ENCODE measurements around the gene CREBBP. TPM values are rescaled to one million over a fixed set of nuclear protein-coding genes. Genes with fewer than 3 reads are reported as not detected.
A peak's percentile ranks its signal among the peaks of the same experiment; 100 is the strongest.

CREBBP gene
- total RNA-seq, 4 donors from 2014 or later, result 76.3 to 152 (median 105) TPM

DNA sequence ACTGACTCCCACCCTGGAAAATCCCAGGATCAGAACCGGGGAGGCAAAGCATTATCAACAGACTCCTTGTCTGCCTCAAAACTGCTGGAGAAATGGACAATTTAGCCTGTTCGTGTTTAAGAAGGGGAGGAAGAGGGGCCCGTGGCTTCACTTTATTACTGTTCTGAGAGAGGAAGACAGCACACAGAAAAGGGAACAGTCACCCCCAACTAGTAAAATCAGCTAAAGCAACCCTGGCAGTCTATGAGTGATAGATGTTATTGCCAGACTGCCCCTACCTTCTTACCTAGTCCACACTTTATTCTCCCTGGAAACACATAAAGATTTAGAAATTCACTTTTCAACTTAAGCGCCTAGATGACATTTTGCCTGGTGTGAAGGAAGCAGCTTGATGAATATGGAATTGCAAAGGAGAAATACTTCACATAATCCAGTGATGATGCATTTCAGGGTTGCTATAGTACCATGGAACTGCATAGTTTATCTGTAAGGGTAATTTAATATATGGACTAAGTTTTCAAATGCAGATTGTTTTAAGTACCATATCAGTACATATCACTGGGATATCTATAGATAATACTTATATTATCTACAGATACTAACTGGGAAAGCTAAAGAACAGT is 126.3 kb downstream of the CREBBP start:
- 90% methylated on average over 4 of the region's 4 CpGs for WGBS
- TF ChIP-seq EP300 (IDR thresholded peaks at IDR 0.05), result no peak
- no peak for TF ChIP-seq POLR2AphosphoS5 (IDR thresholded peaks at IDR 0.05)
- TF ChIP-seq, protein P1, sequence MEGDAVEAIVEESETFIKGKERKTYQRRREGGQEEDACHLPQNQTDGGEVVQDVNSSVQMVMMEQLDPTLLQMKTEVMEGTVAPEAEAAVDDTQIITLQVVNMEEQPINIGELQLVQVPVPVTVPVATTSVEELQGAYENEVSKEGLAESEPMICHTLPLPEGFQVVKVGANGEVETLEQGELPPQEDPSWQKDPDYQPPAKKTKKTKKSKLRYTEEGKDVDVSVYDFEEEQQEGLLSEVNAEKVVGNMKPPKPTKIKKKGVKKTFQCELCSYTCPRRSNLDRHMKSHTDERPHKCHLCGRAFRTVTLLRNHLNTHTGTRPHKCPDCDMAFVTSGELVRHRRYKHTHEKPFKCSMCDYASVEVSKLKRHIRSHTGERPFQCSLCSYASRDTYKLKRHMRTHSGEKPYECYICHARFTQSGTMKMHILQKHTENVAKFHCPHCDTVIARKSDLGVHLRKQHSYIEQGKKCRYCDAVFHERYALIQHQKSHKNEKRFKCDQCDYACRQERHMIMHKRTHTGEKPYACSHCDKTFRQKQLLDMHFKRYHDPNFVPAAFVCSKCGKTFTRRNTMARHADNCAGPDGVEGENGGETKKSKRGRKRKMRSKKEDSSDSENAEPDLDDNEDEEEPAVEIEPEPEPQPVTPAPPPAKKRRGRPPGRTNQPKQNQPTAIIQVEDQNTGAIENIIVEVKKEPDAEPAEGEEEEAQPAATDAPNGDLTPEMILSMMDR (IDR thresholded peaks at IDR 0.05), result no peak
- no peak for TF ChIP-seq POLR2A (IDR thresholded peaks at IDR 0.05)
- H3K36me3 ChIP-seq, result peaks cover 79% of the 10 kb centered on the region

DNA sequence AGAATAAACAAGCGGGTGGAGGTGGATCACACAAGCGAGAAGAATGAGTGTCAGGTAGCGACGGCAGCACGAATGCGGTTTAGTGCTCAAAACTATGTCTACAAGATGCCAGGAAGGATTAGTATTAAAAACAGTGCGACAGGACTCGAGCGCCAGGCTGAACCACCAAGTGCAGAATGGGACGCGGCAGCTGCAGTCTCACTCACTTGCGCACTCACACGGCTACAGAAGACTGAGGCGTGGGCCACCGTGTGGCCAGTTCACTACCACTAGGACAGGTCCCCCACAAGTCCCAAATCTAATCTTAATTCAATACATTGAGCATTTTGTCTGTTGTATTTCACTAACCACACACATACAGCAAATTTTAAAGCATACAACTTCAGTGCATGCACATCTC is 127.5 kb downstream of the CREBBP start:
- H3K27ac ChIP-seq, result no peak overlapping the region
- H3K27me3 ChIP-seq, result no peaks in the 10 kb centered on the region
- no peak overlapping the region for H3K4me3 ChIP-seq
- 87% methylated on average over 15 of the region's 15 CpGs for WGBS
- no peaks in the 10 kb centered on the region for H3K9me3 ChIP-seq
- no peaks in the 10 kb centered on the region for H3K4me1 ChIP-seq
- DNase-seq (ENCODE audit: low spot score in 2 of 2), result peak in 1 of 2 donors; percentile 26
- H3K36me3 ChIP-seq, result peaks cover 81% of the 10 kb centered on the region
- TF ChIP-seq POLR2AphosphoS5 (IDR thresholded peaks at IDR 0.05) (no peak), EP300 (IDR thresholded peaks at IDR 0.05) (no peak), POLR2A (IDR thresholded peaks at IDR 0.05) (no peak)
- TF ChIP-seq, protein P1 (IDR thresholded peaks at IDR 0.05), result no peak

More for the DNA sequence above, 126.3 kb downstream of the CREBBP start:
- Histone ChIP-seq H3K4me1 (no peaks in the 10 kb centered on the region), H3K4me3 (no peak overlapping the region), H3K27me3 (no peaks in the 10 kb centered on the region), H3K27ac (no peak overlapping the region), H3K9me3 (no peaks in the 10 kb centered on the region)
- peak in 1 of 2 donors; percentile 23 for DNase-seq (ENCODE audit: low spot score in 2 of 2)

DNA sequence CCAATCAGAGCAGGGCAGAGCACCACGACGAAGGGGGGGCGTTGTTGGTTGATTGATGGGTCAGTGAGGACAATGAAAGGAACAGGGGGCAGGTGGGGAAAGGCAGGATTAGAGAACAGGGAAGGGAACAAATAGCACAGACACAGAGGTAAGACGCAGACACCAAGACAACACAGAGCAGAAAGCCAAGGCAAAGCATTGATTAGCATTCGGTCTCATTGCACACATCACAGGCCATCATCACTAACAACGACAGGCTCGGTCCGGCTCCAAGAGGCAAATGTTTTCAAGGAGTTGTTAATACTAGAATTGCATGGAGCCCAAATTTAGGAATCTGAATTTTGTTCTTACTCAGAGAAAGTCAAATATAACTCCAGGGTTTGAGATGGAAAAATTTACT is 128.6 kb downstream of the CREBBP start:
- Histone ChIP-seq H3K4me1 (no peaks in the 10 kb centered on the region), H3K4me3 (no peak overlapping the region), H3K9me3 (no peaks in the 10 kb centered on the region), H3K27ac (no peak overlapping the region), H3K27me3 (no peaks in the 10 kb centered on the region), H3K36me3 (peaks cover 81% of the 10 kb centered on the region)
- DNase-seq (ENCODE audit: low spot score in 2 of 2), result peak in 1 of 2 donors; percentile 50
- WGBS, result 93% methylated on average over 8 of the region's 8 CpGs
- TF ChIP-seq EP300 (IDR thresholded peaks at IDR 0.05) (no peak), POLR2A (IDR thresholded peaks at IDR 0.05) (no peak), POLR2AphosphoS5 (IDR thresholded peaks at IDR 0.05) (no peak)
- TF ChIP-seq, protein P1 (IDR thresholded peaks at IDR 0.05), result no peak

DNA sequence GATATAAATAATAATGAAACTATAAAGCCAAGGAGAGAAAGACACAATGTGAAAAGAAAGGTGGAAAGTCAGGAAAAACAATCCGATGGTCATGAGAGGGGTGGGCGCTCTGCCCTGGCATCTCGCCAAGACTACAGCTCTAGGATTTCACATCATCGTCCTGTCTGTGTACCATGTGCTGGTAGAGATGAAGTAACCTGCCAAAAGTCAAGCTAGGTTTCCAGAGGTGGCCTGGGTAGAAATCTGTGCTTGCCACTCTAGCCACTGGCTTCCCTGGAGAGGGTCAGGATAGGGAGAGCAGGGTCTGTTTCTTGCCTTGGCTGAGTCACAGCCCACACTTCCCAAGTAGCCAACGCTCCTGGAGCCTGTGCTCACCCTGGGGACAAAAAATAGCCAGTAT is 132.2 kb downstream of the CREBBP start:
- no peak overlapping the region for H3K4me3 ChIP-seq
- H3K27me3 ChIP-seq, result no peaks in the 10 kb centered on the region
- WGBS, result 76% methylated on average over 5 of the region's 5 CpGs
- H3K4me1 ChIP-seq, result no peaks in the 10 kb centered on the region
- TF ChIP-seq POLR2AphosphoS5 (IDR thresholded peaks at IDR 0.05), result no peak
- TF ChIP-seq, protein P1 (IDR thresholded peaks at IDR 0.05), result no peak
- no peak for TF ChIP-seq EP300 (IDR thresholded peaks at IDR 0.05)
- no peak for TF ChIP-seq POLR2A (IDR thresholded peaks at IDR 0.05)
- no peaks in the 10 kb centered on the region for H3K9me3 ChIP-seq
- peak in 1 of 2 donors; percentile 49 for DNase-seq (ENCODE audit: low spot score in 2 of 2)
- no peak overlapping the region for H3K27ac ChIP-seq
- H3K36me3 ChIP-seq, result peaks cover 84% of the 10 kb centered on the region

DNA sequence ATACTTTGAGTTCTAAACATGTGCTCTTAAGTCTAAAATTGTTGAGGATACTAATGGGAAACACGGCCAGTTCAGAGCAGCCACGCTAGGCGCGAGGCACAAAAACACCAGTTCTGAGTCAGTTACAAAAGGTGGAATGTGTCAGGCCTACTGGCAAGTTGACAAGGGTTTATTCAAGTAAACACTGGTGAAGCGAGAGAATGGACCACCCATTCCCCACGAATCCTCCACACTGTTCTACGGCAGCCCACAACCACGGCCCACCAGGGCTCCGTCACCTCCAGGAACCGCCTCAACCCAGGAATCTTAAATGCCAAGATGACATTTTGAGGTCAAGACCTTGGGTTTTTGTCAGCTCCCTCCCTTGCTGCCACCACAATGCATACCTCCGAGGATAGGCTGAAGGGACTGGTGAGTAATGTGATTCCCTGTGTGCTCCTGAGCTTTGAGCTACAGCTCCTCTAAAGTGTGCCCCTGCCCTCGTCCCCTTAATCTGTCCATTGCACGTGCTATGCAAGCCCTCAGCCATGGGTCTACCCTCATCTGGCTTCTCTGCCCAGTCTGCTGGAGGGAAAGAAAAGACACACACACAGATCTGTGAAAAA is 134.7 kb downstream of the CREBBP start:
- H3K4me1 ChIP-seq, result no peaks in the 10 kb centered on the region
- H3K4me3 ChIP-seq, result no peak overlapping the region
- WGBS, result 86% methylated on average over 13 of the region's 13 CpGs
- no peak for DNase-seq (ENCODE audit: low spot score in 2 of 2)
- no peaks in the 10 kb centered on the region for H3K27me3 ChIP-seq
- H3K27ac ChIP-seq, result no peak overlapping the region
- H3K36me3 ChIP-seq, result peaks cover 94% of the 10 kb centered on the region
- H3K9me3 ChIP-seq, result no peaks in the 10 kb centered on the region
- TF ChIP-seq, protein P1 (IDR thresholded peaks at IDR 0.05), result no peak
- TF ChIP-seq POLR2AphosphoS5 (IDR thresholded peaks at IDR 0.05) (no peak), EP300 (IDR thresholded peaks at IDR 0.05) (no peak), POLR2A (IDR thresholded peaks at IDR 0.05) (no peak)

Data from suprapubic skin (tissue), 4 donors.